Stimulated activated CD8-positive, alpha-beta memory T cell treated with anti-CD3 and anti-CD28 coated beads, Interleukin-7, amount 100 ng/mL, for 1 hour (primary cell): Measurements from ENCODE around the gene RNF208.

Experiments used
- DNase-seq, 2 donors: peaks; one replicate each; pipeline ENCODE4 v3.0.0-alpha.2; 2020; ENCODE audit warnings: low read depth in 2 of 2

RNF208 gene

DNA sequence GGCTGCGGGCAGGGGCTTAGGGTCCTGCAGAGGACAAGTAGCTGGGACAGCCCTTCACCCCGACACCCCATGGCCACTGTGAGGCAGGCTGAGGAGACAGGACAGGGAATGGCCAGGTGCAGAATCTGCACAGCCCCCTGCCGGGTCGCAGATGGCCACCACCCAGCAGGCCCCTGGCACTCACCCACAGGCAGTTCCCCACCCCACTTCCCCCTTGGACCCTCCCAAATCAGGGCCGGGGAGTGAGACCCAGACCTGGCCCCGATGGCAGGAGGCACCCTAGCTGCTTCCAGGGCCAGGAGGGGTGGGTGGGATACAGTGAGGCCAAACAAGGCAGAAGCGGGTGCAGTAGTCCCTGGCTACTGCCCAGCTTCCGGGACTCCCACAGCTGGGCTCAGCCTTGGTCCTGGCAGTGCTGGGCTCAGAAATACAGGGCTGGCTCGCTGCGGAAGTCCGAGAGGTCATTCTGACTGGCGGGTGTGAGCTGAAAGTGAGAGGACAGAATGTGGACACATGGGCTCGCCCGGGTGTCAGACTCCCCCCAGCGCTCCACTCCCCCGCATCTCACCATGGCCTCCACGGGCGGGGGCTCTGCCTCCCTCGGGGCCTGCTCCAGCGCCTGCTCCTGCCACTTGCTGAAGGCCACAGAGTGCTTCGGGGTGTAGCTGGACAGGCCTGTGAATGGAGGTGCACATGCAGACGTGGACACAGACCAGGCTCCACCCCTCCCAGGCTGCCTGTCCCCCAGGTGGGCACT, 30.2 kb downstream of the RNF208 start:
- DNase-seq, result no peak

GRCh38 chr9:137191245-137191644, 30.8 kb downstream of the RNF208 start:
- no peak for DNase-seq

DNA sequence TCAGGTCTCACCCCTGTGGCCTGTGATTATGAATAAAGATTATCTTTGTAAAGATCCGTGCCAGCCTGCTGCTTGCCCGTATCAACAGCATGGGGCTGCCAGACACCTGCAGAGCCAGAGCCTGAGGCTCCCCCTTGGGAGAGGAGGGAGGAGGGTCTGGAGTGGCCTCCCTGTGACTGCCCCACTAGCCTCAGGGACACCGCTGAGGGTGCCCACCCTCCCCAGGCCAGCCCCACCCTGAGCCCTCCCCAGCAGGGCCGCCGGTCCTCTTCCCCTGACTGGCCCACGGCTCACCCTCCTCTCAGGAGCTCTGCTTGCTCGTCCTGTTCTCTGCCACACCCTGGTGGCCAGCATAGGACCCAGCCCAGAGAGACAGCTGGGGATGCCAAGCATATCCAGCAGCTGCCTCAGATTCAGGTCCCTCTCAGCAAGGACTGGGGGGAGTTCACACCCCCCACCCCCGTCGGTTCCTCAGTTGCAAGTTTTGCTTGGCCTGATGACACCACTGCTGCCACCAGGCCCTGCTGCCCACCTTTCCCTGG, 31.7 kb downstream of the RNF208 start:
- no peak for DNase-seq

DNA sequence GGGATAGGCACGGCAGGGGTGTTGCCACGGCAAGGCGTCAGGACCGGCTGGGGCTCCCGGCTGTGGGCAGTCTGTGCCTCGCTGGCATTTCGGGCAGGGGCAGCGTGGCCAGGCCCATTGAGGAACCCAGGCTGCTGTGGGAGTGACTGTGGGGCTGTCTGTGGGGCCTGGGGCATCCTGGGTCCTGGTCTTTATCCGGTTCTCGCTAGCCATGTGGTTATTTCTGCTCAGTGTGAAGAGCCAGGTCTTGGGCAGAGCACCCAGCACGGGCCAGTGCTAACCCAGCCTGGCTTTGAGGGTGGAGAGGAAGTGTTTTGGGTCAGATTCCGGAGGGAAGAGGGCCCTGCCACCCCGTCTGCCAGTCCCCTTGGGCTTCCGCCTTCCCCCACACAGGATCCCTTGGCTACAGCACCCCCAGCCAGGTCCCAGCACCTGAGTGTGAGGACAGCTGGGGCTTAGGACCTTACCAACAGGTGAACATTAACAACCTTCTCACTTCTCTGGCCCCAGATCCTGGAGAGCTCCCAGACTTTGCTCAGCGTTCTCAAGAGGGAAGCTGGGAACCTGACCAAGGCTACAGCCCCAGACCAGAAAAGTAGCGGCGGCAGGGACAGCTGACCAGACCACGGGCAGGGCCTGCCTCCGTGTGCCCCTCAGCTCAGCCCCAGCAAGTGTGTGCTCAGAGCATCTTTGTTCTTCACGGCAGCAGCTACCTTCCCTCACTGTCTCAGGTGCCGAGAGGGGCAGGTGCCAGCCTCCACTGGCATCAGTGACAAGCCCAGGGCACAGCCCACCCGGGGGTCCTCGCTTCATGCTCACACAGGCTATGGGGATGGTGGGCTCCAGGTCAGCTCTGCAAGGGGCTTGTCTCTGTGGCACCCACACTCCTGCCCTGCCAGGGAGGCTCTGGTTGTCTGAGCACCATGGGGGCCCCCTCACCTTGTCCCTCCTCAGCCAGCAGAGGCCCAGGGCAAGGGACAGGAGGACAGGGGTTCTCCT, 32.4 kb downstream of the RNF208 start:
- no peak for DNase-seq

GRCh38 chr9:137188490-137189296, 33.3 kb downstream of the RNF208 start, which contains the start of the genes ANAPC2 and SSNA1:
ANAPC2 (minus strand) TSS chr9:137188560; CDS start chr9:137188532, 28 bp downstream.
SSNA1 (plus strand) TSS chr9:137188676; CDS start chr9:137188727, 51 bp downstream.
- DNase-seq, result peak; percentile 85 to 93

GRCh38 chr9:137188086-137188489, 34.0 kb downstream of the RNF208 start:
- DNase-seq, result no peak

DNA sequence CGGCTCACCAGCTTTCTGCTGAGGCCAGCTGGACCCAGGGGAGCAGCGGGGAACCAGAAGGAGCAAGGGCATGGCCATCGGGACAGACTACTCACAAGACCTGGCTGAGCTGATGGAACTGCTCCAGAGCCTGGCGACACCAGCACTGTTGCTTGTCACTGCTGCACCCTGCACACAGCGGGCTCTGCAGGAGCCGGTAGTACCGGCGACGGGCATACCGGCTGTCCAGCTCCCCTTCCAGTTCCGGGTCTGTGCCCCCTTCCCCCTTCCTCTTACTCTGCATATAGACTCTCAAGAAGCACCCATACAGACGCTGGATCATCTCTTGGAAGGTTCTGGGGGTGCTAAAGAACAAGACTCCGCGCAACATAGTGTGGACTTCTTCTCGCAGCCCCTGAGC, 34.7 kb downstream of the RNF208 start:
- DNase-seq, result no peak

DNA sequence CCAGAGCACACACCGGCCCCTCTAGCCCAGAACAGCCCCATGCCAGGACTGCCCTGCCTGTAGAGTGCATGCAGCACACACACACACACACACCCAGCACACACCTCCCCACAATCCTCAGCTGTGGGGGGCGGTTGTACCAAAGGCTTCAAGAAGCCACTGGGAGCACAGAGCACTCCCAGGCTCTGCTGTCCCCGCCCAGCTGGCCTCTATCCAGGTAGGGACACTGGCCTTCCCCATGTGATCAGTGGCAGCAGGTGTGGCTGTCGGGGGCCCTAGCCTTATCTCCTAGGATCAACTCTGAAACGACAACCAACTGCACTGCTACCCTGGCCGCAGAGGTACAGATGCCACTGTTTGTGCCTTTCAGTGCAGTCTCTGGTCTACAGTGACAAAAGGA, 35.7 kb downstream of the RNF208 start:
- no peak for DNase-seq

DNA sequence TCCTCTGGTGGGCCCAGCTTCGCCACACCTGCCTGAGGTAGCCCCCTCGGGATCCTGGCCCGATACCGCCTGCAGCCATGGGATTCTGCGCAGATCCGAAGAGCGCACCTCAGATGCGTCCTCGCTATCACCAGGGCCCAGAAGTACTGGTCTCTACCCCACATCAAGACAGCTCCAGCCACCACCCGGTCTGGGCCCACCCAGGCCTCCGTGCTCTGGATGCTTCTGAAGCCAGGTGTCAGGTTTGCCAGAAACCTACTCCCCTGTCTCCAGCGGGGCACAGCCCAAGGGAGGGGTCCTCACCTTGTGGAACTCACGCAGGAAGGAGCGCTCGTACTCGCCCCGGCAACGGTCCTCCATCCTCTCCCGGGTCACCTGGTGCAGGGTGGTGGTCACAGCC, 36.1 kb downstream of the RNF208 start:
- DNase-seq, result no peak

GRCh38 chr9:137184881-137185660, 37.0 kb downstream of the RNF208 start:
- DNase-seq, result no peak

DNA sequence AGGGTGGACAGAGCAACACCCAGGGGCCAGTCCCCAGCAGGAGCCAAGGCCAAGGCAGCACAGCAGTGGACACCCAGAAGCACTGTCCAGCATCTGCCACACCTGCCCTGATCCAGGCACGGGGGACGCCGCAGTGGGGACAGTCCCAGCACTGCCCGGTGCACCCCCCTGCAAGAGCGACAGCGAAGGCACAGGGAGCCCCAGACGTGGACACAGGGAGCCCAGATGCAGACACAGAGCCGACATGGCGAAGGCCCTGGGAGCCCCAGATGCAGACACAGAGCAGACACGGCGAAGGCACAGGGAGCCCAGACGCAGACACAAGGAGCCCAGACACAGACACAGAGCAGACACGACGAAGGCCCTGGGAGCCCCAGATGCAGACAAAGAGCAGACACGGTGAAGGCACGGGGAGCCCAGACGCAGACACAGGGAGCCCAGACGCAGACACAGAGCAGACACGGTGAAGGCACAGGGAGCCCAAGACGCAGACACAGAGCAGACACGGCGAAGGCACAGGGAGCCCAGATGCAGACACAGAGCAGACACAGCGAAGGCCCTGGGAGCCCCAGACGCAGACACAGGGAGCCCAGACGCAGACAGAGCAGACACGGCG, 38.0 kb downstream of the RNF208 start:
- no peak for DNase-seq

GRCh38 chr9:137182836-137183235, 39.2 kb downstream of the RNF208 start:
- DNase-seq, result no peak

DNA sequence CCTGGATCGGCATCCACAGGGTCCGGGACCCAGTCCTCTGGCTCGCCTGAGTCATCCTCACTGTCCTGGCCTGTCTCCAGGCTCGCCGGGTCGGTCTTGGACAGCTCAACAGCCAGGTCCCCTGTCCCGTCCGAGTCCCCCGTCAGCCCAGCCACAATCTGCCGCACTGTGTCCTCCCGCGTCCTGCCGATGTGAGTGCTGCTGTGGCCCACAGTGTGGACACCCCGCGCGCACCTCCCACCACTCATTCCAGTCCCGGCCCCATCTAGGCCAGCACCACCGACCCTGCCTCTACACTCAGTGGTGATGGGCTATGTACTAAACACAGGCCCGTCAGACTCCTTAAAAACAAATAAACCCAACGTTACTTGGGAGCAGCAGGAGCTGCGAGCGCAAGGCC, 40.4 kb downstream of the RNF208 start:
- DNase-seq, result no peak

DNA sequence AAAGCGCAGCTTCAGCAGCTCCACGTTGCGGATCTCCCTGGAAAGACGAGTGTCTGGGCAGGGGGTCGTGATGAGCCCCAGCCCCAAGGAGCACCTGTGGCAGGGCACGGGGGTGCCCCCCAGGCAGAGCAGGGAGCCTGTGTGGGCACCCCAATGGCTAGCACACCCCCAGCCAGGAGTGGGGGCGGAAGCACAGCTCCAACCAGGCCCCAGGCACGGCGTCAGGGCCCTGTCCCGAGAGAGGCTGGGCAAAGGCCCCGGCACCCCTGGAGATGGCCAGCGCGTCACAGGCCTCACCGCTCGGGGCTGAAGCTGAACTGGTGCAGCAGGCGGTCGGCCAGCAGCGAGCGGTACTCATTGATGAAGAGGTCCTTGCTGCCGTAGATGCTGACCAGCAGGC, 41.5 kb downstream of the RNF208 start:
- no peak for DNase-seq

DNA sequence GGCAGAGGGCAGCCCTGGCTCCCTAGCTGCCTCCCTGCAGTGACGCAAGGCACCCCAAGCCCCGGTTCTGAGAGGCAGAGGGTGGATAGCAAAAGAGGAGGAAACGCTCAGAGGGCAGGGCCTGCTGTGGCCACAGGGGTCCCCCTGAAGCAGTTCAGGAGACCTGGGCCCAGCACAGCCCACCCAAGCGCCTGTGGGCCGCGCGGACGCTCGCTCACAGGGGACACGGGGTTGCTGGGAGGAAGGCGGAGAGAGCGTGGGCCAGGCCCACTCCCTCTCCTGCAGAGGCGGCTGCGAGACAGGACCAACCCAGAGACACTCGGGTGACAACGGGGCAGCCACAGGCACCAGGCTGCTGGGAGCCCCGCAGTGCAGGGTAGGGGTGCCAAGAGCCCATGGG, 42.3 kb downstream of the RNF208 start:
- DNase-seq, result no peak

GRCh38 chr9:137178939-137179630, 43.0 kb downstream of the RNF208 start:
- DNase-seq, result no peak

- DNase-seq, result no peak
These were observed 43.7 kb downstream of the RNF208 start for GRCh38 chr9:137178201-137178938.

GRCh38 chr9:137176302-137177182, 45.5 kb downstream of the RNF208 start:
- no peak for DNase-seq
